Stimulated activated CD4-positive, alpha-beta T cell treated with anti-CD3 and anti-CD28 coated beads, Interleukin-2, amount 100 ng/mL, for 48 hours (primary cell): ENCODE data around the gene SLC7A1.

Experiments used
- DNase-seq, 2 donors: peaks; one replicate each; pipeline ENCODE4 v3.0.0-alpha.2; 2020

Gene SLC7A1

GRCh38 chr13:29508130-29508875 is 87.2 kb downstream of the SLC7A1 start:
- DNase-seq = peak; percentile 75 to 77

- DNase-seq = no peak
Measured at GRCh38 chr13:29507356-29507755, 88.1 kb downstream of the SLC7A1 start.

GRCh38 chr13:29505950-29506349 is 89.5 kb downstream of the SLC7A1 start:
- no peak for DNase-seq

- DNase-seq = no peak
Measured at GRCh38 chr13:29505511-29505910, 90.0 kb downstream of the SLC7A1 start.

GRCh38 chr13:29504691-29505090 is 90.8 kb downstream of the SLC7A1 start:
- no peak for DNase-seq

DNA sequence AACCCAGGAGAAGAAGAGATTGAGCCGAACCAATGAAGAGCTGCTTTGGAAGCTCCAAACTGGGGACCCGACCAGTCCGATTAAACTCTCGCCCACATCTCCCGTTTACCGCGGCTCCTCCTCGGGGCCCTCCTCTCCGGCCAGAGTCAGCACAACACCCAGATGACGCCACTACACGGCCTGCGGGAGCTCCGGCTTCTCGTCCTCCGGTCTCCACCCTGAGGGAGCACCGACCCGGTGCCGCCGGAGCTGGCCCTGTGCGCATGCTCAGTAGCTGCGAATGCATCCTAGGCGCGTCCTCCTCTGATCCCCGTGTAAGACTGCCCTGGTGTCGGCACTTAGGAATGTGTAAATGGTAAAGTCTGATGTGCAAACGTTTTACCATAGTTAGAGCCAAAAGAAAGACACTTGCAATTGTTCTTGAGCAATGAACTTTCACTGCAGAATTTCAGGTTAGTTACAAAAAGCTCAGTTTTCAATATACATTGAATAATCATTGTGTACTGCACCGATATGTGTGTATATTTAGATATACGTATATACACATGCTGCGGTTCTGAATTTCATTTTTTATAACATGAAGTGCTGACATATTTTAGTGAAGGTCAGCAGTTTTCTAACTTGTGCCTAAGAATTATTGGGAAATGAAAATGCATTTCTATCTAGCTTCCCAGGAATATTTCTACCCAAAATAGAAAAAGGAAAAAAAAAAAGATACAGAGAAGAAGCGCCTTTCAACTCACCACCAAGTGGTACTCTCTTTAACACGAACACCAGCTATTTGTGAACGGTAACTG is 92.2 kb downstream of the SLC7A1 start:
- no peak for DNase-seq

DNA sequence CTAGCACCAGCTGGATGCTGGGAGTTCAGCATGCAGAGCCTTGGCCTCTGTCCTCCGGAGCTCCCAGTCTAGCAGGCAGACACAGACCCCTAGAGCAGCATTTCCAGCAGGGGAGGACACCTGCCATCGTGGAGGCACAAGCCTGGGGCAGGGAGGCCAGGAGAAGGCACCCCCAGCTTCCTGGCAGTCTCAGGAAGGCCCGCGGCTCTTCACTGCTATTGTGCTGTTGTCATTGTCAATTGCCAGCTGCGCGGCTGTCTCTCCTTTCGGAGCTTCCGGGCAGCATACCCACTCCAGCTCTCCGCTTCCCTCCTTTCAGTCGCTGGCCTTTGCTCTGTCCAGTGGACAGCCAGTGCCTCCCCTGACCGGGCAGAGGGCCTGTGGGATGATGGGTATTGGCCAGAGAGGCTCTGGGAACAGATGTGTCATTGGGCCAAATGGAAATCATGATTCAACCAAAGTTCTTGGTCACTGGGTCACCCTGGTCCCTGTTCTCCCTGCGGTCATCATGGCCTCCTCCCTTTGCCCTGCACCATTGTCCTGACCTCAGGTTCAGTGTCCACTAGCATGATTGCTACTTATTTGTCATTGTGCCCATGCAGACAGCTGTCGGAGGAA is 93.0 kb downstream of the SLC7A1 start:
- no peak for DNase-seq

DNA sequence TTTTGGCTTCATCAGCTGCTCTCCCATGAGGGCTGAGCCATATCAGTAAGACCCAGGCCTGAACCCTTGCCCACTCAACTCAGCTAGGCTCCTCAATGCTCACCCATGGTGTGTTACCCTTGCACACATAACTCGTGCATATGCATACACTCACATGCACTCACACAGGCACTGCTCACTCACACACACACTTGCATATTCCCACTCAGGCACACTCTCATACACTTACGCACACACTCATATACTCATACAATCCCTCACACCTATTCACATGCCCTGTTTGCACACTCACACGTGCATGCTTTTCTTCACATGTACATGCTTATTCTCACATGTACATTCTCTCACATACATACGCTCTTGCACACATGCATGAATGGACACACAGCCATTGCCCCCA is 93.8 kb downstream of the SLC7A1 start:
- DNase-seq = no peak

- DNase-seq = no peak
Measured at GRCh38 chr13:29500386-29500785, 95.1 kb downstream of the SLC7A1 start.

GRCh38 chr13:29499506-29500165 is 95.9 kb downstream of the SLC7A1 start:
- no peak for DNase-seq

DNA sequence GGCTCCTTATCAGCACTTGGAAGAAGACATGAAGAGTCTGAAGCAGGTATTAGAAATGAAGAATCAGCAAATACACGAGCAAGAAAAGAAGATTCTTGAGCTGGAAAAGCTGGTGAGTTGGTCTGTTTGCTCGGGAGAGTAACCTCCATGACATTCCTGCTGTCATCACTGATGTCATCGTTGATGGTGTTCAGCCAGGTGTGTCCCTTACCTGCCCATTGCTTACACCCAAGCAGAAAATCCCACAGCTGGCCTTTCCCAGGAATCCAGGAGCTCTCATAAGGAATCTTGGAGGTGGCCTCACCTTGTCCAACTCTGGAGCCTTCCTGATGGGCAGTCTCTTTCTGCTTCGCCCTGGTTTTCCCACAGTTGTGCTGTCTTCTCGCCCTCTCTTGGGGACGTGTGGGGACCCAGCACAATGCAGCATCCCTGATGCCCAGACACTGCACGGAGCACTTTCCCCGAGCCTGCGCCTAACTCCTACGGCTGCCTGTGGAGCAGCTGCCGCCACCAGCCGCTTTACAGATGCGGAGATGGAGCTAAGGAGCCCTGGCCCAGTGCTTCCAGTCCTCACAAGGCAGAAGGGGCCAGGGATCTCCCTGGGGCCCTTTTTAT is 97.0 kb downstream of the SLC7A1 start:
- no peak for DNase-seq

GRCh38 chr13:29497137-29497654 is 98.3 kb downstream of the SLC7A1 start:
- no peak for DNase-seq

DNA sequence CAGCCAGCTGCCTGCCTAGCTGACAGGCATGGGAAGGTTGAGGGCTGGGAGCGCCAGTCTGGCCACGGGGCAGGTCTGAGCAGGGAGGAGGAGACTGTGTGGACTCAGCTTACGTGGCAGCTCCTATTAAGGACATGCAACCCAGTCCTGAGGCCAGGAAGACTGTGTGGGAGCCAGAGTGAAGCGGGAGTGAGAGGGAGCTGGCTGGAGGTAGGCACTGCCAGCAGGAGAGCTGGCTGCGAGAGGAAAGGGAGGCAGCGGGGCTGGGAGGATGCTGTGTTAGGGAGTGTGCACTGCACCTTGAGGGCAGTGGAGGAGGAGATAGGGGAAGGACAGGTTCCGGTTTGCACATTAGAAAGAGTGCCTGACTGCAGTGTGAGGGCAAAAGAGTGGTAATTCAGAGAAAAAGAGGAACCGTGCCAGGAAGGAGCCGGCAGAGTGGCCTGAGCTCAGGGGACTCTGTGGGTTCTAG is 99.2 kb downstream of the SLC7A1 start:
- no peak for DNase-seq

DNA sequence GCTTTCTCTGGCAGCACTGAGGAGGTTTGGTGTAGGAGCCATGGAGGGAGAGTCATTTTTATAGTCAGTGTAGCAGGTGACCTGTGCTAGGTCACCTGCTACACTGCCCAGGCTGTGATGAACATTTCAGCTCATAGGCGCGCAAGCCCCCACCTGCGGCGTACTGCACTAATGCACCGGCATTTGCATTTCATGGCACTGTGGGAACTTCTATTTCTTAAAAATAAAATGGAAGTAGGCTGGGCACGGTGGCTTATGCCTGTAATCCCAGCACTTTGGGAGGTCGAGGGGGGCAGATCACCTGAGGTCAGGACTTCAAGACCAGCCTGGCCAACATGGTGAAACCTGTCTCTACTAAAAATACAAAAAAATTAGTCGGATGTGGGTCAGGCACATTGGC is 101.0 kb downstream of the SLC7A1 start:
- no peak for DNase-seq

DNA sequence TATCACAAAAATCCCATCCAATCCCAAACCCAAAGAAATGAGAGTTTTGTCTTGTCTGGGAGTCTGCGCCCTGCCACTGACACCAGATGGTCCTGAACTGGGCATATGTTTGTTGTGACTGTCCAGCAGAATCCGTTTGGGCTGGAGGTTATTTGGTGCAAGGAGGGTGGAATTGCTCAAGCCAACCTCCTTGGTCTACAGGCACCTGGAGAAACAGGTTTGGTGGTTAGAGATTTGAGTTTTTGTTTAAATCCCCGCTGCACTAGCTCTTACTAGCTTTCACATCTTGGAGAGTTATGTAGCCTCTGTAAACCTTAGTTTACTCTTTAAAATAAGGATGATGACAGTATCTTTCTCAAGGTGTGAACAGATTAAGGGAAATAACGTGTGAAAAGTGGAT is 101.7 kb downstream of the SLC7A1 start:
- DNase-seq = no peak

GRCh38 chr13:29491248-29491647 is 104.2 kb downstream of the SLC7A1 start:
- DNase-seq = no peak

DNA sequence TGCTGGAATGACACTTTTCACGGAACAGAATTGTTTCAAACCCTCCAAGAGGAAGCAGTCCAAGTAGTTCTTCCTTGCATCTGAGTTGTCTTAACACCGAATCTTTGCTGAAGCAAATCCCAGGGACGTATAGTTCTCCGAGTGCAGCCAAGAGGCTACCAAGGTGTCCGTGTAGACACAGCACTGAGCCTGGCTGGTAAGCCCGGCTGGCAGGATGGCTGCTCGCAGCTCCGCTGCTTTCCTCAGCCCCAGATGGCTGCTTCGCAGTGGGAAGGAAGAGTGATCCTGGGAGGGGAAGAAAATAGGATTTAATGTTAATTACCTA is 105.0 kb downstream of the SLC7A1 start:
- no peak for DNase-seq

- no peak for DNase-seq
Measured at GRCh38 chr13:29489650-29490560, 105.6 kb downstream of the SLC7A1 start.

GRCh38 chr13:29487466-29488454 is 107.7 kb downstream of the SLC7A1 start:
- DNase-seq = no peak

GRCh38 chr13:29486551-29486950 is 108.9 kb downstream of the SLC7A1 start:
- DNase-seq = no peak
